H9 (cell line): ENCODE results near the gene ABHD4. TPM values are rescaled to one million over a fixed set of nuclear protein-coding genes. Genes with fewer than 3 reads are reported as not detected.

Experiments
- DNase-seq: peaks from one replicate; pipeline ENCODE4 v3.0.0-alpha.2; 2017
- H2AFZ ChIP-seq: one replicate; pipeline ENCODE4 v1.6.1; 2013; ENCODE audit warnings: mild to moderate bottlenecking, low read length, control low read depth, moderate library complexity
- H2AK5ac ChIP-seq: 2 replicates; pipeline ENCODE4 v1.6.1; 2013; ENCODE audit warnings: low read length, control low read depth, mixed read lengths; ENCODE audit not compliant: insufficient read length
- H2BK120ac ChIP-seq: one replicate; pipeline ENCODE4 v1.6.1; 2013; ENCODE audit warnings: low read depth, mild to moderate bottlenecking, low read length, control low read depth, inconsistent platforms; ENCODE audit not compliant: poor library complexity, severe bottlenecking
- H2BK12ac ChIP-seq: 2 replicates; pipeline ENCODE4 v1.6.1; 2013; ENCODE audit warnings: low read length, control low read depth, mixed read lengths, low read depth; ENCODE audit not compliant: insufficient read length
- H2BK15ac ChIP-seq: 2 replicates; pipeline ENCODE4 v1.6.1; 2013; ENCODE audit warnings: low read depth, low read length, control low read depth
- H2BK20ac ChIP-seq: one replicate; pipeline ENCODE4 v1.6.1; 2013; ENCODE audit warnings: low read depth, mild to moderate bottlenecking, low read length, control low read depth, inconsistent platforms; ENCODE audit not compliant: poor library complexity, severe bottlenecking
- H2BK5ac ChIP-seq: 2 replicates; pipeline ENCODE4 v1.6.1; 2013; ENCODE audit warnings: low read length, control low read depth, mixed read lengths; ENCODE audit not compliant: insufficient read length
- H3K14ac ChIP-seq: 2 replicates; pipeline ENCODE4 v1.6.1; 2013; ENCODE audit warnings: low read length, control low read depth; ENCODE audit not compliant: insufficient read depth
- H3K18ac ChIP-seq: 2 replicates; pipeline ENCODE4 v1.6.1; 2013; ENCODE audit warnings: low read depth, mild to moderate bottlenecking, mixed read lengths, low read length, control low read depth; ENCODE audit not compliant: insufficient read length
- H3K23ac ChIP-seq: 2 replicates; pipeline ENCODE4 v1.6.1; 2013; ENCODE audit warnings: low read length, control low read depth, mixed read lengths, low read depth; ENCODE audit not compliant: insufficient read length
- H3K23me2 ChIP-seq: 2 replicates; pipeline ENCODE4 v1.6.1; 2013; ENCODE audit warnings: low read depth, mild to moderate bottlenecking, mixed read lengths, low read length, control low read depth; ENCODE audit not compliant: insufficient read length, poor library complexity, severe bottlenecking
- H3K27ac ChIP-seq: 2 replicates; pipeline ENCODE4 v1.5.1; 2013; ENCODE audit warnings: low read length, control low read depth, mixed read lengths, low read depth; ENCODE audit not compliant: insufficient read length
- H3K27me3 ChIP-seq: 2 replicates; pipeline ENCODE4 v1.6.1; 2013; ENCODE audit warnings: low read length, control low read depth, inconsistent platforms; ENCODE audit not compliant: insufficient read depth
- H3K4ac ChIP-seq: 2 replicates; pipeline ENCODE4 v1.6.1; 2013; ENCODE audit warnings: low read depth, mild to moderate bottlenecking, control low read depth, inconsistent platforms, low read length, moderate library complexity
- H3K4me1 ChIP-seq: 2 replicates; pipeline ENCODE4 v1.6.1; 2013; ENCODE audit warnings: low read length, control low read depth, inconsistent platforms; ENCODE audit not compliant: insufficient read depth
- H3K4me2 ChIP-seq: 2 replicates; pipeline ENCODE4 v1.6.1; 2013; ENCODE audit warnings: low read length, control low read depth, mixed read lengths; ENCODE audit not compliant: insufficient read length, insufficient read depth
- H3K56ac ChIP-seq: 2 replicates; pipeline ENCODE4 v1.6.1; 2013; ENCODE audit warnings: low read depth, mild to moderate bottlenecking, mixed read lengths, low read length, control low read depth; ENCODE audit not compliant: insufficient read length
- H3K79me1 ChIP-seq: 2 replicates; pipeline ENCODE4 v1.6.1; 2013; ENCODE audit warnings: low read depth, mild to moderate bottlenecking, moderate library complexity, low read length, control low read depth, inconsistent platforms; ENCODE audit not compliant: insufficient read depth, poor library complexity, severe bottlenecking
- H3K79me2 ChIP-seq: 2 replicates; pipeline ENCODE4 v1.6.1; 2013; ENCODE audit warnings: low read length, control low read depth, inconsistent platforms; ENCODE audit not compliant: insufficient read depth
- H3K9ac ChIP-seq: 2 replicates; pipeline ENCODE4 v1.6.1; 2013; ENCODE audit warnings: low read length, control low read depth, mixed read lengths; ENCODE audit not compliant: insufficient read length; ENCODE audit errors: extremely low read depth
- H3K9me3 ChIP-seq: one replicate; pipeline ENCODE4 v1.6.1; 2013; ENCODE audit warnings: low read depth, low read length, inconsistent platforms; ENCODE audit not compliant: control insufficient read depth
- H3T11ph ChIP-seq: one replicate; pipeline ENCODE4 v1.6.1; 2013; ENCODE audit warnings: mild to moderate bottlenecking, low read length, control low read depth, inconsistent platforms
- H4K20me1 ChIP-seq: one replicate; pipeline ENCODE4 v1.6.1; 2013; ENCODE audit not compliant: control insufficient read depth, insufficient read length, insufficient read depth
- H4K5ac ChIP-seq: 2 replicates; pipeline ENCODE4 v1.6.1; 2013; ENCODE audit warnings: low read depth, mild to moderate bottlenecking, mixed read lengths, low read length, control low read depth; ENCODE audit not compliant: insufficient read length
- H4K8ac ChIP-seq: replicated peaks from 2 replicates; pipeline ENCODE4 v1.6.1; 2013; ENCODE audit warnings: low read length, control low read depth, mixed read lengths, low read depth; ENCODE audit not compliant: insufficient read length
- H4K91ac ChIP-seq: 2 replicates; pipeline ENCODE4 v1.6.1; 2013; ENCODE audit warnings: low read depth, mild to moderate bottlenecking, moderate library complexity, mixed read lengths, low read length, control low read depth; ENCODE audit not compliant: insufficient read length
- H3K27ac Mint-ChIP-seq, 3 experiments: 2 replicates in 2 of 3; 3 replicates in 1 of 3; pipeline ENCODE4 v1.8.0; 2020 to 2021; ENCODE audit warnings: mixed read lengths in 3 of 3, mild to moderate bottlenecking in 1 of 3, moderate library complexity in 1 of 3
- H3K27me3 Mint-ChIP-seq: 2 replicates; pipeline ENCODE4 v1.8.0; 2021; ENCODE audit warnings: low read depth, mild to moderate bottlenecking, moderate library complexity, mixed read lengths
- H3K36me3 Mint-ChIP-seq, 3 experiments: 2 replicates in 2 of 3; 3 replicates in 1 of 3; pipeline ENCODE4 v1.8.0; 2020 to 2021; ENCODE audit warnings: low read depth in 3 of 3, mixed read lengths in 3 of 3; ENCODE audit not compliant: insufficient read depth in 1 of 3
- H3K4me1 Mint-ChIP-seq, 2 experiments: 2 replicates each; pipeline ENCODE4 v1.8.0; 2020; ENCODE audit warnings: mixed read lengths in 2 of 2
- H3K4me3 Mint-ChIP-seq, 2 experiments: 2 replicates in 1 of 2; 3 replicates in 1 of 2; pipeline ENCODE4 v1.8.0; 2020 to 2021; ENCODE audit warnings: mild to moderate bottlenecking in 2 of 2, mixed read lengths in 2 of 2, moderate library complexity in 1 of 2
- H3K9me3 Mint-ChIP-seq, 2 experiments: 2 replicates in 1 of 2; 3 replicates in 1 of 2; pipeline ENCODE4 v1.8.0; 2020; ENCODE audit warnings: mild to moderate bottlenecking in 2 of 2, mixed read lengths in 2 of 2, moderate library complexity in 1 of 2
- CTCF ChIP-seq: fragments of 200-600 bp; sonication (generic); conservative IDR thresholded peaks from 3 replicates; pipeline ENCODE4 v1.8.0; 2021; ENCODE audit warnings: antibody characterized with exemption, mild to moderate bottlenecking
- WGBS: extraction: QIAGEN DNeasy Blood & Tissue Kit; methylation state at CpG from one replicate; pipeline ENCODE4 v1.1.7; 2013; ENCODE audit warnings: missing lambda C conversion rate, low lambda C conversion rate, mixed read lengths; ENCODE audit not compliant: insufficient read length; ENCODE audit errors: extremely low coverage; 5-methylcytosine and 5-hydroxymethylcytosine counted together
- total RNA-seq: library from RNA; stranded (reverse); gene quantifications from 2 replicates; pipeline ENCODE4 v1.2.1, GENCODE V29; 2021

ABHD4 gene
- total RNA-seq, 1 experiment from 2014 or later = 21.8 TPM

- Histone ChIP-seq H3K9me3 (no peaks in the 10 kb centered on the region), H3K79me2 (no peaks in the 10 kb centered on the region), H3K4me2 (no peak overlapping the region), H3K4me1 (no peaks in the 10 kb centered on the region; the same call in 1 of the 2 replicates), H4K8ac (no peak overlapping the region), H3T11ph (no peak overlapping the region), H4K5ac (no peak overlapping the region), H2BK15ac (no peak overlapping the region), H2AK5ac (no peak overlapping the region), H2AFZ (no peak overlapping the region), H4K91ac (no peak overlapping the region), H3K27ac (no peak overlapping the region), H3K9ac (no peak overlapping the region), H3K23ac (no peak overlapping the region), H2BK5ac (no peak overlapping the region), H2BK20ac (no peak overlapping the region), H3K14ac (no peak overlapping the region), H2BK120ac (no peak overlapping the region), H2BK12ac (no peak overlapping the region), H3K23me2 (no peaks in the 10 kb centered on the region), H4K20me1 (no peaks in the 10 kb centered on the region), H3K56ac (no peak overlapping the region), H3K27me3 (no peaks in the 10 kb centered on the region), H3K79me1 (no peaks in the 10 kb centered on the region), H3K4ac (no peak overlapping the region), H3K18ac (no peak overlapping the region)
- Mint-ChIP-seq H3K27me3 (no peaks in the 10 kb centered on the region; the same call in 1 of the 2 replicates), H3K9me3 (peaks cover 17 to 24% of the 10 kb centered on the region in 2 experiments), H3K4me3 (no peak overlapping the region), H3K4me1 (peaks cover 23 to 25% of the 10 kb centered on the region in 2 experiments), H3K27ac (no peak overlapping the region), H3K36me3 (peaks cover 4 to 15% (median 6%) of the 10 kb centered on the region in 3 experiments; a peak in 6 of 7 replicates)
- no peak for DNase-seq
- TF ChIP-seq CTCF = no peak
- no CpG with 5 or more reads among the region's 7 CpGs for WGBS
Measured at GRCh38 chr14:22627506-22628263, 29.6 kb downstream of the ABHD4 start.
